GM23248 (cell line): ENCODE data around the gene APOLD1.

ENCODE experiments used
- EZH2 ChIP-seq: fragments of 200-600 bp; sonication (generic); IDR thresholded peaks from 2 replicates; pipeline ENCODE4 v1.6.1; 2018; ENCODE audit warnings: antibody characterized with exemption, mild to moderate bottlenecking; ENCODE audit not compliant: insufficient read depth, poor library complexity, severe bottlenecking
- EZH2phosphoT487 ChIP-seq: fragments of 200-600 bp; sonication (generic); IDR thresholded peaks from 2 replicates; pipeline ENCODE4 v1.6.1; 2018; ENCODE audit warnings: antibody characterized with exemption, moderate library complexity, mild to moderate bottlenecking, low read depth; ENCODE audit not compliant: insufficient read depth

- TF ChIP-seq EZH2, result no peak
- TF ChIP-seq EZH2phosphoT487, result no peak
Measured at GRCh38 chr12:12747278-12747677, 38.2 kb upstream of the APOLD1 start.
